Measurements from ENCODE around the gene STK32A.
A peak's percentile ranks its signal among the peaks of the same experiment; 100 is the strongest.

Gene STK32A

GRCh38 chr5:147377682-147378081, 142.9 kb downstream of the STK32A start:
- FAIRE-seq = no peak
- TF ChIP-seq POLR2AphosphoS5 (IDR thresholded peaks at IDR 0.05; ENCODE audit: low read depth, low read length) (no peak), TAF1 (IDR thresholded peaks at IDR 0.05; ENCODE audit: borderline replicate concordance, low read depth, low read length) (no peak), POLR2A (IDR thresholded peaks at IDR 0.05; ENCODE audit: low read depth, low read length) (no peak)
- DNase-seq (ENCODE audit: insufficient read length) = no peak

GRCh38 chr5:147381555-147381954, 146.7 kb downstream of the STK32A start:
- TF ChIP-seq TAF1 (IDR thresholded peaks at IDR 0.05; ENCODE audit: borderline replicate concordance, low read depth, low read length) (no peak), POLR2A (IDR thresholded peaks at IDR 0.05; ENCODE audit: low read depth, low read length) (no peak), POLR2AphosphoS5 (IDR thresholded peaks at IDR 0.05; ENCODE audit: low read depth, low read length) (no peak)
- no peak for DNase-seq (ENCODE audit: insufficient read length)
- FAIRE-seq = no peak

GRCh38 chr5:147382776-147383175, 147.9 kb downstream of the STK32A start:
- DNase-seq (ENCODE audit: insufficient read length) = no peak
- FAIRE-seq = no peak
- TF ChIP-seq POLR2AphosphoS5 (IDR thresholded peaks at IDR 0.05; ENCODE audit: low read depth, low read length) = no peak

GRCh38 chr5:147384346-147385193, 149.7 kb downstream of the STK32A start:
- DNase-seq (ENCODE audit: insufficient read length) (no peak), FAIRE-seq (no peak)
- TF ChIP-seq TAF1 (IDR thresholded peaks at IDR 0.05; ENCODE audit: borderline replicate concordance, low read depth, low read length) (no peak), POLR2AphosphoS5 (IDR thresholded peaks at IDR 0.05; ENCODE audit: low read depth, low read length) (no peak), POLR2A (IDR thresholded peaks at IDR 0.05; ENCODE audit: low read depth, low read length) (no peak)

GRCh38 chr5:147387109-147387508, 152.3 kb downstream of the STK32A start:
- TF ChIP-seq TAF1 (IDR thresholded peaks at IDR 0.05; ENCODE audit: borderline replicate concordance, low read depth, low read length) (no peak), POLR2AphosphoS5 (IDR thresholded peaks at IDR 0.05; ENCODE audit: low read depth, low read length) (no peak), POLR2A (IDR thresholded peaks at IDR 0.05; ENCODE audit: low read depth, low read length) (no peak)
- FAIRE-seq (no peak), DNase-seq (ENCODE audit: insufficient read length) (no peak)

- DNase-seq (ENCODE audit: insufficient read length) = no peak
- TF ChIP-seq POLR2AphosphoS5 (IDR thresholded peaks at IDR 0.05; ENCODE audit: low read depth, low read length) (no peak), POLR2A (IDR thresholded peaks at IDR 0.05; ENCODE audit: low read depth, low read length) (no peak), TAF1 (IDR thresholded peaks at IDR 0.05; ENCODE audit: borderline replicate concordance, low read depth, low read length) (no peak)
- FAIRE-seq = no peak
These were observed 153.6 kb downstream of the STK32A start for GRCh38 chr5:147388184-147389108.

- FAIRE-seq = peak; percentile 63
- TF ChIP-seq POLR2A (IDR thresholded peaks at IDR 0.05; ENCODE audit: low read depth, low read length) (no peak), TAF1 (IDR thresholded peaks at IDR 0.05; ENCODE audit: borderline replicate concordance, low read depth, low read length) (no peak), POLR2AphosphoS5 (IDR thresholded peaks at IDR 0.05; ENCODE audit: low read depth, low read length) (no peak)
- no peak for DNase-seq (ENCODE audit: insufficient read length)
These were observed 155.9 kb downstream of the STK32A start for GRCh38 chr5:147390654-147391225.

- DNase-seq (ENCODE audit: insufficient read length) = no peak
- peak; percentile 91 for FAIRE-seq
- TF ChIP-seq POLR2A (IDR thresholded peaks at IDR 0.05; ENCODE audit: low read depth, low read length) (no peak), POLR2AphosphoS5 (IDR thresholded peaks at IDR 0.05; ENCODE audit: low read depth, low read length) (no peak), TAF1 (IDR thresholded peaks at IDR 0.05; ENCODE audit: borderline replicate concordance, low read depth, low read length) (no peak)
These were observed 157.0 kb downstream of the STK32A start for GRCh38 chr5:147391781-147392180.

GRCh38 chr5:147393874-147394672, 159.2 kb downstream of the STK32A start:
- TF ChIP-seq POLR2A (IDR thresholded peaks at IDR 0.05; ENCODE audit: low read depth, low read length) (no peak), TAF1 (IDR thresholded peaks at IDR 0.05; ENCODE audit: borderline replicate concordance, low read depth, low read length) (no peak), POLR2AphosphoS5 (IDR thresholded peaks at IDR 0.05; ENCODE audit: low read depth, low read length) (no peak)
- no peak for FAIRE-seq

GRCh38 chr5:147396070-147396823, 161.4 kb downstream of the STK32A start:
- DNase-seq (ENCODE audit: insufficient read length) = no peak
- no peak for FAIRE-seq
- TF ChIP-seq POLR2AphosphoS5 (IDR thresholded peaks at IDR 0.05; ENCODE audit: low read depth, low read length) (no peak), TAF1 (IDR thresholded peaks at IDR 0.05; ENCODE audit: borderline replicate concordance, low read depth, low read length) (no peak), POLR2A (IDR thresholded peaks at IDR 0.05; ENCODE audit: low read depth, low read length) (no peak)

More at GRCh38 chr5:147393874-147394672, 159.2 kb downstream of the STK32A start:
- DNase-seq (ENCODE audit: insufficient read length) = no peak

Data from GM12892 (cell line).